Activated CD8-positive, alpha-beta T cell treated with anti-CD3 and anti-CD28 coated beads for 36 hours (primary cell): ENCODE measurements around the gene IL6. TPM values are rescaled to one million over a fixed set of nuclear protein-coding genes. Genes with fewer than 3 reads are reported as not detected.

ENCODE experiments used
- ATAC-seq: fragments of 200-7000 bp; cut with Tn5 transposase; one replicate; pipeline ENCODE4 v1.10.0; 2021; ENCODE audit warnings: mild to moderate bottlenecking, moderate library complexity
- CTCF ChIA-PET: fragments of 350-600 bp; sonication (Branson Sonifier 250); formaldehyde crosslinking; loops from one replicate; lab custom pipeline; 2021; ENCODE audit warnings: antibody characterized with exemption; lab: Charles Lee
- POLR2A ChIA-PET: fragments of 350-600 bp; sonication (Branson Sonifier 250); formaldehyde crosslinking; loops from one replicate; lab custom pipeline; 2021; ENCODE audit warnings: antibody characterized with exemption; lab: Charles Lee
- DNase-seq: peaks from one replicate; pipeline ENCODE4 v3.0.0-alpha.2; 2020
- H3K27ac Mint-ChIP-seq: one replicate; pipeline ENCODE4 v1.8.0; 2021; ENCODE audit warnings: mild to moderate bottlenecking, mixed read lengths
- H3K27me3 Mint-ChIP-seq: one replicate; pipeline ENCODE4 v1.8.0; 2021; ENCODE audit warnings: mixed read lengths
- H3K36me3 Mint-ChIP-seq: one replicate; pipeline ENCODE4 v1.8.0; 2021; ENCODE audit warnings: low read depth, mixed read lengths
- H3K4me1 Mint-ChIP-seq: one replicate; pipeline ENCODE4 v1.8.0; 2021; ENCODE audit warnings: low read depth, mixed read lengths
- H3K4me3 Mint-ChIP-seq: one replicate; pipeline ENCODE4 v1.8.0; 2021; ENCODE audit warnings: mild to moderate bottlenecking, moderate library complexity, mixed read lengths
- H3K9me3 Mint-ChIP-seq: one replicate; pipeline ENCODE4 v1.8.0; 2021; ENCODE audit warnings: mixed read lengths
- intact Hi-C: fragments of 100-400 bp; cut with micrococcal nuclease; formaldehyde crosslinking; loops from one replicate; pipeline ENCODE4 v1.10.0; 2022
- total RNA-seq, 2 experiments: library from RNA; stranded (reverse); gene quantifications; one replicate each; pipeline ENCODE4 v1.2.3, GENCODE V29; 2021
- TF ChIP-seq, protein P1 (sequence below): fragments of 200-600 bp; IDR thresholded peaks from one replicate; pipeline ENCODE4 v1.8.0; 2022; ENCODE audit warnings: antibody characterized with exemption, mild to moderate bottlenecking

IL6 gene
- total RNA-seq, 2 experiments from 2014 or later = not detected

DNA sequence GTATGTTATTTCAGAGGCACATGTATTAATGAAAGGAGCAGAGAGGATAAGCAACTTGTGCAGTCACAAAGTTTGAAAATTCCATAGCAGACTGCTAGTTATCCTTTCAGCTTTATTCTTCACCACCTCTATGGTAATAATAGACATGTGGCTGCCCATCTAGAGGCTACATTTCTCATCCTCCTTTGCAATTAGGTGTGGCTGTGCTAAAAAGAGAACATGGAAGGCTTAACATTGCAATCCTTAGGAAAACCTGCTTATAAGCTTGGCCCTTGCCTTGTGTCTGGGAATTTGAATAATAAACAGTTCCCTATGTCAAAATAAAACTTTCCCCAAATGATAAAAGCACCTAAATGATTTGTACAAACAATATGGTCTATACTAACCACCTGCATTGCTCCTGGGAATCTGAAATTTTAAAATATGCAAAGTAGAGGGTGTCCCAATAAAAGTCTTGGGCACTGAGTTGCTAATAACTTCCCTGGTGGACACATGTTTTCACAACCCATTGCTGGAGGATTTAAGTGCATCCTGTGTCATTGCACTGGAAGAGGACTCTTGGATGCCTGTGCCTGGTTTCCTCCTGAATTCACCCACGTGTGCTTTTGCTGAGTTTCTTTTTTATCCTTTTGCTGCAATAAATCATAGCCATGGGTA is 30.5 kb downstream of the IL6 start:
- TF ChIP-seq, protein P1, sequence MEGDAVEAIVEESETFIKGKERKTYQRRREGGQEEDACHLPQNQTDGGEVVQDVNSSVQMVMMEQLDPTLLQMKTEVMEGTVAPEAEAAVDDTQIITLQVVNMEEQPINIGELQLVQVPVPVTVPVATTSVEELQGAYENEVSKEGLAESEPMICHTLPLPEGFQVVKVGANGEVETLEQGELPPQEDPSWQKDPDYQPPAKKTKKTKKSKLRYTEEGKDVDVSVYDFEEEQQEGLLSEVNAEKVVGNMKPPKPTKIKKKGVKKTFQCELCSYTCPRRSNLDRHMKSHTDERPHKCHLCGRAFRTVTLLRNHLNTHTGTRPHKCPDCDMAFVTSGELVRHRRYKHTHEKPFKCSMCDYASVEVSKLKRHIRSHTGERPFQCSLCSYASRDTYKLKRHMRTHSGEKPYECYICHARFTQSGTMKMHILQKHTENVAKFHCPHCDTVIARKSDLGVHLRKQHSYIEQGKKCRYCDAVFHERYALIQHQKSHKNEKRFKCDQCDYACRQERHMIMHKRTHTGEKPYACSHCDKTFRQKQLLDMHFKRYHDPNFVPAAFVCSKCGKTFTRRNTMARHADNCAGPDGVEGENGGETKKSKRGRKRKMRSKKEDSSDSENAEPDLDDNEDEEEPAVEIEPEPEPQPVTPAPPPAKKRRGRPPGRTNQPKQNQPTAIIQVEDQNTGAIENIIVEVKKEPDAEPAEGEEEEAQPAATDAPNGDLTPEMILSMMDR = no peak
- peaks cover 35% of the 10 kb centered on the region for H3K27me3 Mint-ChIP-seq
- H3K4me1 Mint-ChIP-seq = no peaks in the 10 kb centered on the region
- H3K36me3 Mint-ChIP-seq = no peaks in the 10 kb centered on the region
- ChIA-PET POLR2A (no interaction called here), CTCF (interaction anchor here (0.8 to 2.4 kb wide), 5 partner anchors 25 to 197 kb away, joined by 3 to 14 read pairs (median 5); partner anchors contain the start of gene IL6)
- DNase-seq (no peak), ATAC-seq (no peak)
- no peak overlapping the region for H3K27ac Mint-ChIP-seq
- H3K9me3 Mint-ChIP-seq = peaks cover 1% of the 10 kb centered on the region
- no peak overlapping the region for H3K4me3 Mint-ChIP-seq
- intact Hi-C loops = no loop called here

DNA sequence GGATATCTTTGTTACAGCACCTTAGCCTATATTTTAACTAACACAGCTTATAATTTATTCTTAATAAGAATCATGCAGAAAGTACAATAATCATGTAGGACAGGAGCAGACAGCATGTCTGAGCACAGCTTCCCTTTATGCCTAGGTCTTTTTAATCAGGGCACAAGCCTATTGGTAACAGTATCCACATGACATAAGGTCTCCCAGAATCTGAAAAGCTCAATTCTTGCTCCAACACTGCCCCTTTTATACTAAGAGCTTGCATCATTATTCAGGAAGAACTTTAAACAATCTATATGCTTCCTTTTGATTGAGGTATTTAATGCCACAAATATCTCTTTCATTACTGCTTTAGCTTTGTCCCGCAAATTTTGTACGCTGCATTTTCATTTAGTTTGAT is 31.6 kb downstream of the IL6 start:
- no peaks in the 10 kb centered on the region for H3K36me3 Mint-ChIP-seq
- no peak for DNase-seq
- intact Hi-C loops = no loop called here
- no peak overlapping the region for H3K27ac Mint-ChIP-seq
- no peaks in the 10 kb centered on the region for H3K4me1 Mint-ChIP-seq
- CTCF ChIA-PET = interaction anchor here (1.3 to 2.0 kb wide), 3 partner anchors 30 to 198 kb away, joined by 3 to 5 read pairs (median 3); no protein-coding TSS in a partner anchor
- no peak overlapping the region for H3K4me3 Mint-ChIP-seq
- ATAC-seq = no peak
- TF ChIP-seq, protein P1 = no peak
- peaks cover 40% of the 10 kb centered on the region for H3K27me3 Mint-ChIP-seq
- POLR2A ChIA-PET = no interaction called here
- H3K9me3 Mint-ChIP-seq = peaks cover 1% of the 10 kb centered on the region

DNA sequence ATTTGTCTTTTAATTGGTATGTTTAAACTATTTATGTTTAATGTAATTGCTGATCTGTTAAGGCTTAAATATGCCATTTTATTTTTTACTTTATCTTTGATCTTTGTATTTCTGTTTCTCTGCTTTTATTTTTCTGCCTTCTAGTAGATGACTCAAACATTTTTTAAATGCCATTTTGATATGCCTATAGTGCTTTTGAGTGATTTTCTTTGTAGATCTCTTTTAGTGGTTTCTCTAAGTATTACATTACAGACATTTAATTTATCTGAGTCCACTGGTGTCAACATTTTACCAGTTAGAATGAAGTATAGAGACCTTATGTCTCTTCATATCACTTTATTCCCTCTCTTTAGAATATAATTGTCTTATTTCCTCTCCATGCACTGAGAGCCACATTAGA is 32.7 kb downstream of the IL6 start:
- Mint-ChIP-seq H3K36me3 (no peaks in the 10 kb centered on the region), H3K27ac (no peak overlapping the region), H3K4me1 (no peaks in the 10 kb centered on the region), H3K9me3 (peaks cover 1% of the 10 kb centered on the region), H3K27me3 (peaks cover 43% of the 10 kb centered on the region), H3K4me3 (no peak overlapping the region)
- DNase-seq (no peak), ATAC-seq (no peak)
- ChIA-PET POLR2A (no interaction called here), CTCF (interaction anchor here (1.4 to 1.5 kb wide), 2 partner anchors 23 to 200 kb away, joined by 3 read pairs; no protein-coding TSS in a partner anchor)
- intact Hi-C loops = no loop called here
- TF ChIP-seq, protein P1 = no peak

DNA sequence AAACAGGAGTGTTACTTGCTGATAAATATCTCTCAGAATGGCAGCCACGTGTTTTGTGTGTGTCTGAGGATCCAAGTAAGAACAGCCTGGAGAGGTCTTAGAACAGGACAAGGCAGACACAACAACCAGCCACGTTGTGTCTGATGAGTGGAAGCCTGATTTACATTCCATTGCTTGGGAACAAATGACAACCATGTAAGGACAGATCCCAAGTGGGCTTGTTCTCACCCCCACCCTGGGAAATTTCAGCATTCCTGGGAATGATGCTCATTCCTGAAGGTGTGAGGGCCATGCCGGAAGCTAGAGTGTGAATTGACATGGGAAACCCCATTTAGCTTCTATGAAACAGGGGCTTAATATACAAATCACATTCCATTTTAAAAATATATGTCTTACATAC is 35.9 kb downstream of the IL6 start:
- intact Hi-C loops = no loop called here
- H3K27ac Mint-ChIP-seq = no peak overlapping the region
- TF ChIP-seq, protein P1 = no peak

DNA sequence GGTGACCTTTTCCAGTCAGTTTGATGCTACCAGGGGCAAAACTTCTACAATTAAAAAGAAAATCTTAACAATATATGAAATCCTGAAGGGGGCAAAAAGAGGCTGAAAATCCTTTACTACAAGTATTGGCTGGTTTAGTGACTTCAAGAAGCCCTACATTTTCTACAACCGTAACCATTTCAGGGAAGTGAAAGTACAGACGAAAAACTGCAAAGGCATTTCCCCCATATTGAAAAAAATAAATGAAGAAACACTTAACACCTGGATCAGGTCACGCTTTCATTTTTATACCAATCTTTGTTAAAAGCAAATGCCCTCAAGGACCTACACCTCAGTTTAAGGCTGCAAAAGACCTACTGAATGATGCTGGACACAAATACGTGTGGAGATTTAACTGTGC is 38.6 kb downstream of the IL6 start:
- CTCF ChIA-PET = interaction anchor here (1.5 to 2.3 kb wide), 2 partner anchors 17 to 205 kb away, joined by 5 to 10 read pairs; no protein-coding TSS in a partner anchor
- Mint-ChIP-seq H3K9me3 (no peaks in the 10 kb centered on the region), H3K27ac (no peak overlapping the region), H3K4me1 (no peaks in the 10 kb centered on the region), H3K27me3 (peaks cover 33% of the 10 kb centered on the region), H3K4me3 (no peak overlapping the region), H3K36me3 (no peaks in the 10 kb centered on the region)
- POLR2A ChIA-PET = no interaction called here
- TF ChIP-seq, protein P1 = no peak
- ATAC-seq = no peak
- intact Hi-C loops = no loop called here
- DNase-seq = no peak

More for the DNA sequence above, 35.9 kb downstream of the IL6 start:
- Mint-ChIP-seq H3K36me3 (no peaks in the 10 kb centered on the region), H3K9me3 (no peaks in the 10 kb centered on the region), H3K4me3 (no peak overlapping the region), H3K27me3 (peaks cover 38% of the 10 kb centered on the region), H3K4me1 (no peaks in the 10 kb centered on the region)
- ATAC-seq (no peak), DNase-seq (no peak)
- POLR2A ChIA-PET = no interaction called here
- CTCF ChIA-PET = no interaction called here
